NCI-H1092 (cell line): ENCODE data around the gene CFAP53.

Experiments used
- DNase-seq: peaks from one replicate; lab custom pipeline; 2025; lab: John Stamatoyannopoulos, UW

CFAP53 gene

DNA sequence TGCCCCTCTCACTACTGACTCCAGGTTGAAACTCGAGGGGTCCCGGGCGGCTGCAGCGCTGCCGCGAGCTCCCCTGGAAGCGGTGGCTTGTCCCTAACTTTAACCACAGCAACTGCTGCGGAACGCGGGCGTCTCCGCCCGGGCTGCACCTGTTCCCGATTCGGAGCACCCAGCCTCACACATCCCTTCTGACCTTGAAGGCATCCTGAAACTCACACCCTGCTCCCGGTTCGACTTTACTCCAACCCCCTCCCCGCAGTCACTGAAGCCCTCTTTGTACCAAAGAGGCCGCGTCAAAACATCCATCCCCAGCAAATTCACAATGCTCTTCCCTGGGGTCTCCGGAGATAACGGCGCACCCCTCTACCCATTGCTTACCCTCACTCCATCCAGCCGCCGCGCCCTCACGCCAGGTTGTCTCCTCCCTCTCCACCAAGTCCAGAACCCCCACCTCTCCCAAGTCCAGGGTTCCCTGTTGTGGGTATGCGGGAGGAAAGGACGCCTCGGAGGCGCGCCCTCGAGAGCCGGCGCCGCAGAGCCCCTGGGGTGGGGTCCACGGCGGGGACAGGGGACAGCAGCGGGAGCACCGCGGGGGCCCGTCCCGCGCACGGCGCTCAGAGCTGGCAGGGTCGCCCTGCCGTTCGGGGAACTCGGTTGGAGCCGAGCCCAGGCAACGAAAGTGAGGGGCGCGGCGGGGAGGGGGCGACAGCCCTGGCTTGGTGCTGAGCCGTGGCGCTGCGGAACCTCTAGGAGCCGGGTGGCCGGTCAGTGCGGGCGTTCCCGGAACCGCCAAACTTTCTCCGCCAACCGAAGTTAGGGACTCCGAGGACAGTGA lies 72.3 kb downstream of the CFAP53 start:
- no peak for DNase-seq

- no peak for DNase-seq
Observed at GRCh38 chr18:50192995-50193795, 73.1 kb downstream of the CFAP53 start.

DNA sequence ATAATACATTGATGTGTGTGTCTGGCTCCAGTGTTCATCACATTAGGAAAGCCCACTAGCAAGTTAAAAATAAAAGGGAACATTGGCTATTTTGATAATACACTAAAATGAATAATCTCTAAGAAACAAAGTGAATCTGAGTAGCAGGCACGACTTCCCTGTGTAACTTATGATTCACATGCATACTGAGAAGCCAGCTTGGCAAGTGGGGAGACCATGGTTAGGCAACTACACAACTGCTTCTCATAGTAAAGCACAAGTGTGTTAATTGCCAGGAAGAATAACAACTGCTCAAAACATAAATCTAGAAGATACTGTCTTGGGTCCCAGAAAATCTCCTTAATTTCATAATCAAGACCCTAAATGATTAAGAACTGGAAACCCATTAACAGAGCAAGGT lies 75.4 kb downstream of the CFAP53 start:
- no peak for DNase-seq

- DNase-seq, result no peak
Observed at GRCh38 chr18:50190236-50190635, 76.1 kb downstream of the CFAP53 start.

GRCh38 chr18:50189160-50189559 lies 77.1 kb downstream of the CFAP53 start:
- DNase-seq, result no peak

GRCh38 chr18:50188652-50189051 lies 77.6 kb downstream of the CFAP53 start:
- DNase-seq, result no peak

DNA sequence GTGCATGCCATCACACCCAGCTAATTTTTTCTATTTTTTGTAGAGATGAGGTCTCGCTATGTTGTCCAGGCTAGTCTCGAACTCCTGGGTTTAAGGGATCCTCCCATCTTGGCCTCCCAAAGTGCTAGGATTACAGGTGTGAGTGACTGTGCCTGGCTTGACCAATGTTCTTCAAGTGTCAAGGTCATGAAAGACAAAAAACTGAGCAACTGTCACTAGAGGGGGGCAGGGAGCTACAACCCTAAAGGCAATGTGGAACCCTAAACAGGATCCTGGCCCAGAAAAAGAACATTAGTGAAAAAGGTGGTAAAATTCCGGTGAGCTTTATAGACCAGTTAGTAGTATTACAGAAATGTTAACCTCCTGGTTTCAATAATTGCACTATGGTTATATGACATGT lies 78.6 kb downstream of the CFAP53 start:
- DNase-seq, result no peak

GRCh38 chr18:50186385-50186784 lies 79.9 kb downstream of the CFAP53 start:
- no peak for DNase-seq

GRCh38 chr18:50183556-50183955 lies 82.7 kb downstream of the CFAP53 start:
- DNase-seq, result no peak

DNA sequence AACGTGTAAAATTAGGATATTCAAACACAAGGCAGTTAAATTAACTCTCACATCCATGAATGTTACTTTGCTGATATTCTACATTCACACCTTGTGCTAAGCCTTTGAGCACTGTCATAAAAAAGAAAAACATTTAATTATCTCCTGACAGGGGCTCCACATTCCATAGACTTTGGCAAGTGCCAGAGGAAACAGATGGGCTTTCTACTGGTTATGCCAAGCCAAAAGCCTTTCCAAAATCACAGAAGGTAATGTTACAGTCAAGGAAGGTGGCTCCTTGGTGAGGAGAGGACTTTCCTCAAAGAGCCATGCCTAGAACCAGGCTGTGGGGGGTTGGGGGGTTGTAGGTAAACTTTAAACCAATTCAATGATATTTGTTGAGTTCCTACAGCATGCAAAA lies 83.8 kb downstream of the CFAP53 start:
- DNase-seq, result no peak

GRCh38 chr18:50181590-50181989 lies 84.7 kb downstream of the CFAP53 start:
- no peak for DNase-seq

DNA sequence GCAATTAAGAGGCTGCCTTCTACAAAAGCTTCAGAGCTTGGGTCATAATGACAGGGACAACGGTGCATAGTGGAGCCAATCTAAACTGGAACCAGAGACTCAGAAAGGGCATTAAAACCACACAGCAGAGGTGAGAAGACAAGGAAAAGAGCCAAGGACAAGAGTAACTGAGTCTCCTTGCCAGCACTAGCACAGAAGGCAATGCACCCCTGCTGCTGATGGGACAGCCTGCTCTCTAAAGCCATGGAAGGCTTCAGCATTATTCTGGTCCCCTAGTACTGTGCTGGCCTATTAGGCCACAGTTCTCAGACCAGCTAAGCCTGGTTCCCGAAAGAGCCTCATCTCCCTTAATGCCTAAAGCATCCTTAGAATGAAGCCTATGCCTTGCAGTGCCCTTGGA lies 86.8 kb downstream of the CFAP53 start:
- no peak for DNase-seq

- DNase-seq, result no peak
Observed at GRCh38 chr18:50177294-50177992, 88.9 kb downstream of the CFAP53 start.
